ENCODE results near the gene RCAN2. TPM values are rescaled to one million over a fixed set of nuclear protein-coding genes. Genes with fewer than 3 reads are reported as not detected.

Gene RCAN2
- total and polyA plus RNA-seq, 2 experiments from 2014 or later = 6.0 to 9.3 TPM

DNA sequence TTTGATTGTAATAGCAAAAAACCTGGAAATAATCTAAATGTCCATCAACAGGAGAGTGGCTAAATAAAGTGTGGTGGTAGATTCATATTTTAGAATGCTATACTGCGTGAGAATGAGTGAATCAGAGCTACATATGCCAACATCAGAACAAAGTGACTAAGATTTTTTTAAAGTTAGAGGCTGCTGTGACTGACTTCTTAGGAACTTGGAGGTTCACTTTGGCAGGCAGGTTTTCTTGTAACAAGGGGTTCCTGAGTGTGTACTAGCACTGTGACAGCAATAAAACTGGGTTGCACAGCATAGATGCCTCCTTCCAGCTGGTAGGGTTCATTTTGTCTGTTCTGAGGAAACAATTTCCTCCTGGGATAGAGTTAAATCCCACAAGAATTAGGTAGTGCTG, 245.2 kb downstream of the RCAN2 start (continued):
- TF ChIP-seq REST (IDR thresholded peaks at IDR 0.05; ENCODE audit: unreplicated experiment) = no peak
- TF ChIP-seq CREB1 (CRISPR knock-in tag; IDR thresholded peaks at IDR 0.05; ENCODE audit: low read depth) = no peak
- TF ChIP-seq EZH2 (IDR thresholded peaks at IDR 0.05; ENCODE audit: low read depth, unreplicated experiment) = no peak

- Histone ChIP-seq H3K4me1 (ENCODE audit: insufficient read depth) (no peaks in the 10 kb centered on the region), H3K79me2 (replicated peaks; ENCODE audit: insufficient read depth) (no peaks in the 10 kb centered on the region), H3F3A (replicated peaks; ENCODE audit: low read depth) (no peaks in the 10 kb centered on the region), H3K36me3 (ENCODE audit: insufficient read depth) (no peaks in the 10 kb centered on the region), H4K20me1 (replicated peaks; ENCODE audit: insufficient read depth) (no peaks in the 10 kb centered on the region), H3K4me3 (no peak overlapping the region), H3K4me2 (no peak overlapping the region), H3K9me2 (ENCODE audit: insufficient read depth) (no peaks in the 10 kb centered on the region), H3K27ac (ENCODE audit: low read depth) (no peak overlapping the region), H3K27me3 (ENCODE audit: insufficient read depth) (no peaks in the 10 kb centered on the region), H2AFZ (no peak overlapping the region)
- DNase-seq (ENCODE audit: low spot score) (no peak), ATAC-seq (no peak)
- no peaks in the 10 kb centered on the region for H3K9me3 Mint-ChIP-seq
- H3K36me3 Mint-ChIP-seq (ENCODE audit: low read depth) = no peaks in the 10 kb centered on the region
- peaks cover 4% of the 10 kb centered on the region; the same call in 2 of the 3 replicates for H3K4me1 Mint-ChIP-seq
- no peak overlapping the region for H3K4me3 Mint-ChIP-seq
- H3K27ac Mint-ChIP-seq = no peak overlapping the region
- no peaks in the 10 kb centered on the region for H3K27me3 Mint-ChIP-seq (ENCODE audit: insufficient read depth, low read depth, poor library complexity)
- TF ChIP-seq EZH2 (IDR thresholded peaks at IDR 0.05; ENCODE audit: low read depth, unreplicated experiment) (no peak), EZH2phosphoT487 (IDR thresholded peaks at IDR 0.05; ENCODE audit: unreplicated experiment) (no peak), CTCF (conservative IDR thresholded peaks at IDR 0.05; ENCODE audit: low read depth in 2 of 2) (no peak), JUNB (IDR thresholded peaks at IDR 0.05; ENCODE audit: unreplicated experiment) (no peak), STAT1 (IDR thresholded peaks at IDR 0.05; ENCODE audit: unreplicated experiment) (no peak), CREB1 (CRISPR knock-in tag; IDR thresholded peaks at IDR 0.05; ENCODE audit: low read depth) (no peak), ZNF114 (CRISPR knock-in tag; IDR thresholded peaks at IDR 0.05) (no peak), ZNF331 (CRISPR knock-in tag; IDR thresholded peaks at IDR 0.05; ENCODE audit: low read depth) (no peak), NANOG (IDR thresholded peaks at IDR 0.05; ENCODE audit: borderline replicate concordance) (no peak), ETS1 (IDR thresholded peaks at IDR 0.05) (no peak)
- TF ChIP-seq, protein P1, sequence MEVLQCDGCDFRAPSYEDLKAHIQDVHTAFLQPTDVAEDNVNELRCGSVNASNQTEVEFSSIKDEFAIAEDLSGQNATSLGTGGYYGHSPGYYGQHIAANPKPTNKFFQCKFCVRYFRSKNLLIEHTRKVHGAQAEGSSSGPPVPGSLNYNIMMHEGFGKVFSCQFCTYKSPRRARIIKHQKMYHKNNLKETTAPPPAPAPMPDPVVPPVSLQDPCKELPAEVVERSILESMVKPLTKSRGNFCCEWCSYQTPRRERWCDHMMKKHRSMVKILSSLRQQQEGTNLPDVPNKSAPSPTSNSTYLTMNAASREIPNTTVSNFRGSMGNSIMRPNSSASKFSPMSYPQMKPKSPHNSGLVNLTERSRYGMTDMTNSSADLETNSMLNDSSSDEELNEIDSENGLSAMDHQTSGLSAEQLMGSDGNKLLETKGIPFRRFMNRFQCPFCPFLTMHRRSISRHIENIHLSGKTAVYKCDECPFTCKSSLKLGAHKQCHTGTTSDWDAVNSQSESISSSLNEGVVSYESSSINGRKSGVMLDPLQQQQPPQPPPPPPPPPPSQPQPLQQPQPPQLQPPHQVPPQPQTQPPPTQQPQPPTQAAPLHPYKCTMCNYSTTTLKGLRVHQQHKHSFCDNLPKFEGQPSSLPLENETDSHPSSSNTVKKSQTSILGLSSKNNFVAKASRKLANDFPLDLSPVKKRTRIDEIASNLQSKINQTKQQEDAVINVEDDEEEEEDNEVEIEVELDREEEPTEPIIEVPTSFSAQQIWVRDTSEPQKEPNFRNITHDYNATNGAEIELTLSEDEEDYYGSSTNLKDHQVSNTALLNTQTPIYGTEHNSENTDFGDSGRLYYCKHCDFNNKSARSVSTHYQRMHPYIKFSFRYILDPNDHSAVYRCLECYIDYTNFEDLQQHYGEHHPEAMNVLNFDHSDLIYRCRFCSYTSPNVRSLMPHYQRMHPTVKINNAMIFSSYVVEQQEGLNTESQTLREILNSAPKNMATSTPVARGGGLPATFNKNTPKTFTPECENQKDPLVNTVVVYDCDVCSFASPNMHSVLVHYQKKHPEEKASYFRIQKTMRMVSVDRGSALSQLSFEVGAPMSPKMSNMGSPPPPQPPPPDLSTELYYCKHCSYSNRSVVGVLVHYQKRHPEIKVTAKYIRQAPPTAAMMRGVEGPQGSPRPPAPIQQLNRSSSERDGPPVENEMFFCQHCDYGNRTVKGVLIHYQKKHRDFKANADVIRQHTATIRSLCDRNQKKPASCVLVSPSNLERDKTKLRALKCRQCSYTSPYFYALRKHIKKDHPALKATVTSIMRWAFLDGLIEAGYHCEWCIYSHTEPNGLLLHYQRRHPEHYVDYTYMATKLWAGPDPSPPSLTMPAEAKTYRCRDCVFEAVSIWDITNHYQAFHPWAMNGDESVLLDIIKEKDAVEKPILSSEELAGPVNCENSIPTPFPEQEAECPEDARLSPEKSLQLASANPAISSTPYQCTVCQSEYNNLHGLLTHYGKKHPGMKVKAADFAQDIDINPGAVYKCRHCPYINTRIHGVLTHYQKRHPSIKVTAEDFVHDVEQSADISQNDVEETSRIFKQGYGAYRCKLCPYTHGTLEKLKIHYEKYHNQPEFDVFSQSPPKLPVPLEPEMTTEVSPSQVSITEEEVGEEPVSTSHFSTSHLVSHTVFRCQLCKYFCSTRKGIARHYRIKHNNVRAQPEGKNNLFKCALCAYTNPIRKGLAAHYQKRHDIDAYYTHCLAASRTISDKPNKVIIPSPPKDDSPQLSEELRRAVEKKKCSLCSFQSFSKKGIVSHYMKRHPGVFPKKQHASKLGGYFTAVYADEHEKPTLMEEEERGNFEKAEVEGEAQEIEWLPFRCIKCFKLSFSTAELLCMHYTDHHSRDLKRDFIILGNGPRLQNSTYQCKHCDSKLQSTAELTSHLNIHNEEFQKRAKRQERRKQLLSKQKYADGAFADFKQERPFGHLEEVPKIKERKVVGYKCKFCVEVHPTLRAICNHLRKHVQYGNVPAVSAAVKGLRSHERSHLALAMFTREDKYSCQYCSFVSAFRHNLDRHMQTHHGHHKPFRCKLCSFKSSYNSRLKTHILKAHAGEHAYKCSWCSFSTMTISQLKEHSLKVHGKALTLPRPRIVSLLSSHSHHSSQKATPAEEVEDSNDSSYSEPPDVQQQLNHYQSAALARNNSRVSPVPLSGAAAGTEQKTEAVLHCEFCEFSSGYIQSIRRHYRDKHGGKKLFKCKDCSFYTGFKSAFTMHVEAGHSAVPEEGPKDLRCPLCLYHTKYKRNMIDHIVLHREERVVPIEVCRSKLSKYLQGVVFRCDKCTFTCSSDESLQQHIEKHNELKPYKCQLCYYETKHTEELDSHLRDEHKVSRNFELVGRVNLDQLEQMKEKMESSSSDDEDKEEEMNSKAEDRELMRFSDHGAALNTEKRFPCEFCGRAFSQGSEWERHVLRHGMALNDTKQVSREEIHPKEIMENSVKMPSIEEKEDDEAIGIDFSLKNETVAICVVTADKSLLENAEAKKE (CRISPR knock-in tag; IDR thresholded peaks at IDR 0.05) = no peak
Observed at GRCh38 chr6:46244670-46245069, 246.6 kb downstream of the RCAN2 start.
